Esophagus (tissue), 2 donors: ENCODE measurements around the gene AHNAK2. TPM values are rescaled to one million over a fixed set of nuclear protein-coding genes. Genes with fewer than 3 reads are reported as not detected.
A peak's percentile ranks its signal among the peaks of the same experiment; 100 is the strongest.

Source experiments
- H3K27ac ChIP-seq, 2 donors: one replicate each; pipeline ENCODE4 v1.5.1; 2013; ENCODE audit warnings: low read depth in 2 of 2, mild to moderate bottlenecking in 2 of 2, inconsistent platforms in 1 of 2, low read length in 1 of 2, moderate library complexity in 1 of 2
- H3K27me3 ChIP-seq, 2 donors: one replicate each; pipeline ENCODE4 v1.6.1; 2013; ENCODE audit warnings: low read length in 2 of 2, control low read depth in 1 of 2, mild to moderate bottlenecking in 1 of 2; ENCODE audit not compliant: insufficient read depth in 2 of 2, control insufficient read depth in 1 of 2
- H3K36me3 ChIP-seq, 2 donors: one replicate each; pipeline ENCODE4 v1.6.1; 2013; ENCODE audit warnings: low read length in 1 of 2; ENCODE audit not compliant: control insufficient read depth in 2 of 2, insufficient read depth in 2 of 2
- H3K4me1 ChIP-seq, 2 donors: one replicate each; pipeline ENCODE4 v1.6.1; 2013; ENCODE audit warnings: low read length in 1 of 2; ENCODE audit not compliant: control insufficient read depth in 2 of 2, insufficient read depth in 2 of 2
- H3K4me3 ChIP-seq, 2 donors: one replicate each; pipeline ENCODE4 v1.5.1; 2013; ENCODE audit warnings: low read length in 2 of 2, mild to moderate bottlenecking in 2 of 2, low read depth in 1 of 2, moderate library complexity in 1 of 2
- H3K9me3 ChIP-seq, 2 donors: one replicate each; pipeline ENCODE4 v1.6.1; 2013; ENCODE audit warnings: mild to moderate bottlenecking in 2 of 2, low read depth in 1 of 2, low read length in 1 of 2, moderate library complexity in 1 of 2; ENCODE audit not compliant: control insufficient read depth in 2 of 2, insufficient read depth in 1 of 2
- WGBS, 2 donors: extraction: QIAGEN DNeasy Blood & Tissue Kit; methylation state at CpG; one replicate each; pipeline ENCODE4 v1.1.7; 2013; 5-methylcytosine and 5-hydroxymethylcytosine counted together
- polyA plus RNA-seq, 2 donors: library from polyadenylated mRNA; stranded (reverse); fragments of 200-250 nt; gene quantifications; one replicate each; pipeline ENCODE4 v1.2.3, GENCODE V29; 2013
- donor health status: healthy with polysubstance abuse.
- donor health status: Bipolar disorder and iron deficiency.

AHNAK2 gene
- polyA plus RNA-seq, 2 donors: 67.4 to 104 TPM

- no peaks in the 10 kb centered on the region for H3K36me3 ChIP-seq
- WGBS, 2 donors: 91% methylated on average over 14 of the region's 14 CpGs
- no peaks in the 10 kb centered on the region for H3K9me3 ChIP-seq
- peak overlapping the region; percentile 98 to 99 for H3K27ac ChIP-seq
- no peak overlapping the region for H3K4me3 ChIP-seq
- H3K4me1 ChIP-seq: peaks cover 14 to 62% of the 10 kb centered on the region in 2 donors
- no peaks in the 10 kb centered on the region for H3K27me3 ChIP-seq
These were observed 3.3 kb downstream of the AHNAK2 start for GRCh38 chr14:104974665-104975390.

- Histone ChIP-seq H3K36me3 (no peaks in the 10 kb centered on the region), H3K9me3 (no peaks in the 10 kb centered on the region), H3K27ac (peak overlapping the region; percentile 98 to 99), H3K27me3 (no peaks in the 10 kb centered on the region), H3K4me1 (peaks cover 16 to 62% of the 10 kb centered on the region in 2 donors), H3K4me3 (no peak overlapping the region)
- 39 to 49% methylated on average over 13 of the region's 13 CpGs for WGBS, 2 donors
These were observed 4.0 kb downstream of the AHNAK2 start for GRCh38 chr14:104974146-104974541.

- Histone ChIP-seq H3K27me3 (no peaks in the 10 kb centered on the region), H3K4me1 (peaks cover 16 to 62% of the 10 kb centered on the region in 2 donors), H3K36me3 (no peaks in the 10 kb centered on the region), H3K9me3 (no peaks in the 10 kb centered on the region), H3K4me3 (no peak overlapping the region), H3K27ac (peak overlapping the region; percentile 98 to 99)
- WGBS, 2 donors: 18 to 23% methylated on average over 22 to 23 of the region's 23 CpGs
These were observed 4.6 kb downstream of the AHNAK2 start for GRCh38 chr14:104973385-104974145.

GRCh38 chr14:104973135-104973384, 5.1 kb downstream of the AHNAK2 start:
- Histone ChIP-seq H3K27ac (peak overlapping the region; percentile 98 to 99), H3K4me1 (peaks cover 16 to 66% of the 10 kb centered on the region in 2 donors), H3K27me3 (no peaks in the 10 kb centered on the region), H3K9me3 (no peaks in the 10 kb centered on the region), H3K36me3 (no peaks in the 10 kb centered on the region), H3K4me3 (no peak overlapping the region)
- WGBS, 2 donors: 24 to 38% methylated on average over 12 of the region's 12 CpGs

- Histone ChIP-seq H3K9me3 (no peaks in the 10 kb centered on the region), H3K4me1 (peaks cover 16 to 61% of the 10 kb centered on the region in 2 donors), H3K27me3 (no peaks in the 10 kb centered on the region), H3K4me3 (no peak overlapping the region), H3K36me3 (no peaks in the 10 kb centered on the region), H3K27ac (peak overlapping the region; percentile 98 to 99)
- WGBS, 2 donors: 31 to 44% methylated on average over 28 of the region's 28 CpGs
These were observed 5.7 kb downstream of the AHNAK2 start for GRCh38 chr14:104972301-104973134.

- WGBS, 2 donors: 72 to 74% methylated on average over 12 of the region's 12 CpGs
- Histone ChIP-seq H3K4me3 (peak overlapping the region in 1 of 2 donors; percentile 9), H3K27ac (peak overlapping the region; percentile 98 to 99), H3K36me3 (no peaks in the 10 kb centered on the region), H3K9me3 (no peaks in the 10 kb centered on the region), H3K27me3 (no peaks in the 10 kb centered on the region), H3K4me1 (peaks cover 16 to 60% of the 10 kb centered on the region in 2 donors)
These were observed 6.5 kb downstream of the AHNAK2 start for GRCh38 chr14:104971447-104972240.

- peak overlapping the region; percentile 77 to 81 for H3K4me3 ChIP-seq
- peaks cover 0 to 3% of the 10 kb centered on the region in 2 donors for H3K36me3 ChIP-seq
- no peaks in the 10 kb centered on the region for H3K27me3 ChIP-seq
- peak overlapping the region; percentile 98 to 99 for H3K27ac ChIP-seq
- no peaks in the 10 kb centered on the region for H3K9me3 ChIP-seq
- peaks cover 14 to 62% of the 10 kb centered on the region in 2 donors for H3K4me1 ChIP-seq
- 33 to 61% methylated on average over 19 of the region's 19 CpGs for WGBS, 2 donors
These were observed 7.7 kb downstream of the AHNAK2 start for GRCh38 chr14:104970231-104971068.

- Histone ChIP-seq H3K27me3 (no peaks in the 10 kb centered on the region), H3K36me3 (peaks cover 0 to 3% of the 10 kb centered on the region in 2 donors), H3K4me3 (peak overlapping the region; percentile 77 to 81), H3K4me1 (peaks cover 12 to 62% of the 10 kb centered on the region in 2 donors), H3K9me3 (no peaks in the 10 kb centered on the region), H3K27ac (peak overlapping the region; percentile 98 to 99)
- 59 to 66% methylated on average over 10 of the region's 10 CpGs for WGBS, 2 donors
These were observed 8.4 kb downstream of the AHNAK2 start for GRCh38 chr14:104969741-104970230.
